Esophagus muscularis mucosa (tissue), 3 donors: Measurements from ENCODE around the gene TXNIP.

Source experiments
- CTCF ChIP-seq, 3 experiments: fragments of 200-600 bp in 2 of 3; fragments of 450-650 bp in 1 of 3; sonication (generic) in 2 of 3; IDR thresholded peaks; one replicate each; pipeline ENCODE4 v1.5.1; 2017 to 2019; ENCODE audit warnings: antibody characterized with exemption in 3 of 3, mild to moderate bottlenecking in 2 of 3, moderate library complexity in 1 of 3
- POLR2AphosphoS5 ChIP-seq, 2 donors: sonication (generic); formaldehyde crosslinking; IDR thresholded peaks; one replicate each; pipeline ENCODE4 v1.6.1; 2017; ENCODE audit warnings: antibody characterized with exemption in 2 of 2

- TF ChIP-seq POLR2AphosphoS5 (IDR thresholded peaks at IDR 0.05) (no peak), CTCF (IDR thresholded peaks at IDR 0.05) (no peak)
These were observed 43.4 kb upstream of the TXNIP start for GRCh38 chr1:146039844-146040194.
